CD4-positive, alpha-beta T cell treated with Interleukin-12 subunit alpha and Interleukin-12 subunit beta, for 1 hour (primary cell): Measurements from ENCODE around the gene ESRRB.

Experiments used
- DNase-seq: peaks from one replicate; pipeline ENCODE4 v3.0.0-alpha.2; 2020

ESRRB gene

GRCh38 chr14:76456891-76457586 lies 81.1 kb downstream of the ESRRB start:
- DNase-seq: no peak

DNA sequence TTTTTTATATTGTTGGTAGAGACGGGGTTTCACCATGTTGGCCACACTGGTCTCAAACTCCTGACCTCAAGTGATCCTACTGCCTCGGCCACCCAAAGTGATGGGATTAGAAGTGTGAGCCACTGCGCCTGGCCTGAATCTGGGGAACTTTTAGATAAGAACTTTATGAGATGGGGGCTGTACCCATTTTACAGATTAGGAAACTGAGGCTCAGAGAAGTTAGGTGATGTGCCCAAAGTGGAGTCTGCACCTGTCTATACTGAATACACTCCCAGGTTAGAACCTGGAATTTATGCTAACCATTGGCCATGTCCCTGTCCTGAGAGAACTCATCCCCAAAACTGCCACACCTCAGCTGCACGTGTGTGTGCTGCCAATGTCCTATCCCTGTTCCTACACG lies 81.9 kb downstream of the ESRRB start:
- no peak for DNase-seq

DNA sequence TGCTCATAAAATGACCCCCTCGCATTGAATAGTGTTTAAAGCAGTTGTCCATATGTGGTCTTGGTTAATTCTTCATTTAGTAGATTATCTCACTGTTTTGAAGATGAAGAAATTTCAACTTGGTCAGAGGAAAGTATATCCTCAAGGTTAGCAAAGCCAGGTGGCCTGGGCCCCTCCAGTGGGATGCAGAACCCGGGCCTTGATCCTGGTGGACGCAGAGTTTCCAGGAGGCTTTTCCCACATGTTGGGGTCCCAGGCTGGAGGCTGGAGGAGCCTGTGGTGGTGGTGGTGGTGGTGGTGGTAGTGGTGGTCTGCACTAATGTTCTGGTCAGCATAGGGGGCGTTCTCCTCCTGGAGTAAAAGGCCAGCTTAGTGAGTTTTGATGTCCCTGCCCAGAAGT lies 85.9 kb downstream of the ESRRB start:
- no peak for DNase-seq

- no peak for DNase-seq
Observed at GRCh38 chr14:76462330-76462729, 86.4 kb downstream of the ESRRB start.

DNA sequence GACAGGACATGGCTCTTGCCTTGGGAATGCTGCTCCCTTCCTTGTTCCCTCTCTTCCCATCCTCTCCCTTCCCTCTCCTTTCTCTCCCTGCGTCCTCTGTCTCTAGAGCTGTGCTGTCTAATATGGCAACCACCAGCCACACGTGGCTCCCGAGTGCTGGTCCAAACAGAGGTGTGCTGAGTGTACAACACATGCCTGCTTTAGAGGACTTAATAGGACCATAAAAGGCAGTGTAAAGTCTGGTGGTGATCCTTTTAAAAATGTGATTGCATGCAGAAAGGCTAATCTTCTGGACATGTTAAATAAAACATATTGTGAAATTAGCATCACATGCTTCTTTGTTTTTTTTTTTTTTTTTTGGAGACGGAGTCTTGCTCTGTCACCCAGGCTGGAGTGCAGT lies 87.2 kb downstream of the ESRRB start:
- DNase-seq: no peak

- no peak for DNase-seq
Observed at GRCh38 chr14:76464856-76465255, 88.9 kb downstream of the ESRRB start.

GRCh38 chr14:76465664-76466063 lies 89.7 kb downstream of the ESRRB start:
- no peak for DNase-seq

DNA sequence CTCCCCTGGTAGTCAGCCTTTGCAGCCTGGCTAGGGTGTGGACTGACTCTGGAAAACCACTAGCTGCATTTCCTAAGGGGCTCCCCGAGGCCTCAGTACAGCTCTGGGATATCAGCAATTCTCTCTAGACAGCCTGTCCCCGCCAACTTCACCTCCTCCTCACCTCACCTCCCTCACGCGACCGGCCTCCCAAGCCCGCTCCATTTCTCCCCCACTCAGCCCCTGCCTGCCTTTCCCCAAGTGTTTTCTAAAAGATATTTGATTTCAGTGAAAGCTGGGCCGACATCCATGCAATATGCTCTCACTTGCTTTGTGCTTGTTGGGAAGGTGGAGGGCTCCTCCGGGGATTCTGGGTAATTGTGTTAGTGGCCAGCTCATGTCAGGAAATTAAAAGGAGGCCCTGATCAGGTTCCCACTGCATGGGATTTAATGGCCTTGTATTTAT lies 91.8 kb downstream of the ESRRB start:
- DNase-seq: no peak

GRCh38 chr14:76472199-76472723 lies 96.3 kb downstream of the ESRRB start:
- DNase-seq: no peak

- DNase-seq: no peak
Observed at GRCh38 chr14:76473481-76474263, 97.7 kb downstream of the ESRRB start.

DNA sequence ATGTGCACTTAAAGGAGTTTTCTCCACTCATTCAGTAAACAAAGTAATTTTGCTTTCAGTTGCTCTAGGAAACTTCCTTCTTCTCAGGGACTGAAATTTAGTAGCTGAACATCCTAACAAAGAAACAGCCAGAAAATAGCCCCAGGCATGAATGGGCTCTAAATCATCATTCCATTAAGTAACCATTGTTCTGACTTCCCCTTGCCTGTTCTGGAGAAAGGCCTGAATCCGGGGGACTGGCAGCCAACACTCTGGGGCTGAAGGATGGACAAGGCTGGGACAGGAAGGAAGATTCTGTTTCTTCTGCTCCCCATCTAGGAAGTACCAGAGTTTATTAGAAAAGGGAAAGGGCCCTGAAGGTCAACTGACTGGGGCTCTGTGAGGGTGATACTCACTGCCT lies 104.5 kb downstream of the ESRRB start:
- no peak for DNase-seq

DNA sequence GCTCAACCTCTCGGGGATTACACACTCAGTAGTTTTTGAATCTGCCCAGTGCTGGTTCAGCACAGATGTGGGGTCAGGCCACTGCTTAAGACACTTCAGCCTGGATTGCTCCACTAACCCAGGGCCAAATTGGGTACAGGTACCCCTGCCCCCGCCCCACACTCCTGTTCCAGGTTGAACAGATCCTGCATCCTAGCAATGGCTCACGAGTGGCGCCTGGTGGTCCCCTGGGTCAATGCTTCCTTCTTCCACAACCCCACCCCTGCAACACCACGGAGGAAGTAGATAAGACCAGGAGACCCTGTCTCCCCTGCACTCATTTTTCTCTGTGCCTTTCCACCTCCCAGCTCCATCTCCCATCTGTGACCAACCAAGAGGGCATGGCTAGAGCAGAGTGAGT lies 108.4 kb downstream of the ESRRB start:
- DNase-seq: no peak

DNA sequence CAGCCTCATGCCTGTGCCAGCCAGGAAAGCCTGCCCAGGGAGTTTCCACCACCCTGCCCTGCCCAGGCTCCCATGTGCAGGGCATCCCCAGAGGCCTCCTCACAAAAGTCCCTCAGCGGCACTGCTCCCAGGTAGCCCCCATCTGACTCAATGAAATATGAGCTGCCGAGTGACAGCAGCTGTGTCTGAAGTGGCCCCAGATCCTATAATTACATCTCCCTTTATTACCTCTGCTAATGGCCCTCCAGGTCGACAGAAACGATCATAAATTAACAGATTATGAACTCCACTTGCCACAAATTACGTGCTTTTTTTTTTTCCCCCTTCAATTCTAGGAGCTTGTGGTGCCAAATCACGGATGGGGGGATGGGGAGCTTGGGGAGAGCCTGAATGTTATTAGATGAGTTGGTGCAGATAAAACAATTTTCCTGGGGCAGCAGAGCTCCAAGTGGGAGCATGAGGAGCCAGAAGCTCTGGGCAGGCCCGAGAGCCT lies 110.4 kb downstream of the ESRRB start:
- DNase-seq: no peak

DNA sequence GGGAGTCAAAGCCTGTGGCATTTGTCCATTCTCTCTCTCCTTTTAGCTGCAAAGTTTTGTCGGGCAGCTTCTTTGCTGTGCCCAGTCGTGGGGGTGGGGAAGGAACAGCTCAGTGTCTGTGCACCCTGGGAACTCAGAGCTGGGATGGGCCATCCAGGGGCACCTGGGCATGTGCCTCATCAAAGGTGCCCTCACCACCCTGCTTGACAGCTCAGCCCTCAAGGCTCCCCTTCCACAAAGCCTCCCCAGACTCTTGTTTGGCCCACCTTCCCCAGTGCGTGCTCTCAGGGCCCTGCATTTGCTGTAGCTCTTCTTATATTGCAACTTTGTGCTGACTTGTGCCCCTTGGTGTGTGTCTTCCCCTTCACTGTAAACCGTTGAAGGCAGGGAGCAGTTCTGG lies 112.6 kb downstream of the ESRRB start:
- DNase-seq: no peak

DNA sequence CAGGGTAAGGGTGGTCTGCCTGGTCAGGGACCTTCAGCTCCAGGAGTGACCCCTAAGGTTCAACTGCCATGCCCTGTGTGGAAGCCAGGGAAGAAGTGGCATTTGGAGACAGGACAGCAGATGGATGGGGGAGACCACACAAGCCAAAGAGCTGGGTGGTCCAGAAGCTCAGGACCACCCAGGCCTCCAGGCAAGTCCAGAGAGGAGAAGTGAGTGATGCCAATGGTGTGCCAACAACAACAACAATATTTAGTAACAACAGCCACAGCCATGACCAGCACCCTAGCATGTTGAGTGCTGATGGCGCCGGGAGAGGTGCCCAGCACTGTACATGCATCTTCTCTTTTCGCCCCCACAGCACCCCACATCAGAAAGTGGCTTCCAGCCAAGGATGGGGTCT lies 113.7 kb downstream of the ESRRB start:
- no peak for DNase-seq

DNA sequence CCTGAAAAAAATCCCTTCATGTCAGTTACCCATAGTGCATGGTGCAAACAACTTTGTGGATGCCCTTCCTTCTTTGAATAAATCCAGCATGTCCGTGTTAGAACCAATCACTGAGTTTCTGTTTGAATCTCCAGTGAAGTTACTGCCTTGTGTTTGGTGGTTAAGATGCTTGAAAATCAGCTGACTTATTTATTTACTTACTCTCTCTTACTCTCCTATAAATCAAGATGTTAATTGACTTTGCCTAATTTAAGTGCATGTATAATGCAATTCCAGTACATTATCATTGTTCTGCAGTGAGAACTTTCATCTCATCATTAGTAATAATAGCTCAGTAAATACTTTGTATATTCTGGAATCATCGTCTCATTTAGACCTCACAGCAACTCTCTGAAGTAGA lies 114.2 kb downstream of the ESRRB start:
- no peak for DNase-seq

GRCh38 chr14:76490735-76491134 lies 114.8 kb downstream of the ESRRB start:
- DNase-seq: no peak

- DNase-seq: no peak
Observed at GRCh38 chr14:76491172-76491930, 115.4 kb downstream of the ESRRB start.

- no peak for DNase-seq
Observed at GRCh38 chr14:76495983-76496382, 120.0 kb downstream of the ESRRB start.

GRCh38 chr14:76496595-76496994 lies 120.7 kb downstream of the ESRRB start:
- no peak for DNase-seq

GRCh38 chr14:76497550-76498462 lies 121.9 kb downstream of the ESRRB start:
- DNase-seq: no peak

- DNase-seq: no peak
Observed at GRCh38 chr14:76498463-76498935, 122.6 kb downstream of the ESRRB start.
